IMR-90 (cell line): ENCODE data around the gene ZNF593. TPM values are rescaled to one million over a fixed set of nuclear protein-coding genes. Genes with fewer than 3 reads are reported as not detected.

ENCODE experiments used
- ATAC-seq: fragments of 200-7000 bp; cut with Tn5 transposase; 2 replicates; pipeline ENCODE4 v1.9.1; 2020; ENCODE audit warnings: low read depth, mild to moderate bottlenecking, moderate library complexity
- BruUV-seq: library from RNA; stranded (reverse); fragments of 400-500 nt; replicated peaks from 2 replicates; lab custom pipeline; 2021; lab: Mats Ljungman, UMichigan
- CTCF ChIA-PET: fragments of 300-600 bp; formaldehyde crosslinking; extraction: SDS; loops from one replicate; lab custom pipeline; 2021; ENCODE audit warnings: antibody characterized with exemption; lab: Yijun Ruan, JAX
- POLR2A ChIA-PET: fragments of 300-600 bp; sonication (Branson Sonifier 250); formaldehyde crosslinking; loops from one replicate; lab custom pipeline; 2022; ENCODE audit warnings: antibody characterized with exemption; ENCODE audit not compliant: unreplicated experiment; lab: Charles Lee
- DNase-seq: peaks from one replicate; pipeline ENCODE4 v3.0.0; 2013
- H2AFZ ChIP-seq: replicated peaks from 2 replicates; pipeline ENCODE3; 2013; ENCODE audit warnings: low read length, mild to moderate bottlenecking; ENCODE audit not compliant: poor library complexity
- H2AK5ac ChIP-seq: 2 replicates; pipeline ENCODE4 v1.6.1; 2013; ENCODE audit warnings: low read depth, low read length, inconsistent platforms
- H2AK9ac ChIP-seq: replicated peaks from 2 replicates; pipeline ENCODE3; 2013; ENCODE audit warnings: mild to moderate bottlenecking, low read depth, low read length, moderate library complexity; ENCODE audit not compliant: poor library complexity
- H2BK120ac ChIP-seq: 2 replicates; pipeline ENCODE4 v1.6.1; 2013; ENCODE audit warnings: low read depth, low read length, inconsistent platforms
- H2BK15ac ChIP-seq: 3 replicates; pipeline ENCODE4 v1.6.1; 2013; ENCODE audit warnings: low read depth, low read length, inconsistent platforms
- H2BK20ac ChIP-seq: 2 replicates; pipeline ENCODE4 v1.6.1; 2013; ENCODE audit warnings: low read depth, mild to moderate bottlenecking, inconsistent platforms, low read length, moderate library complexity
- H2BK5ac ChIP-seq: 2 replicates; pipeline ENCODE4 v1.6.1; 2013; ENCODE audit warnings: mild to moderate bottlenecking, low read depth, low read length, inconsistent platforms; ENCODE audit not compliant: poor library complexity, severe bottlenecking
- H3K14ac ChIP-seq: replicated peaks from 2 replicates; pipeline ENCODE4 v1.6.1; 2013; ENCODE audit warnings: low read depth, low read length, inconsistent platforms
- H3K18ac ChIP-seq: 2 replicates; pipeline ENCODE4 v1.6.1; 2013; ENCODE audit warnings: low read depth, low read length, control low read depth
- H3K23ac ChIP-seq: 2 replicates; pipeline ENCODE4 v1.6.1; 2013; ENCODE audit warnings: low read depth, low read length, inconsistent platforms
- H3K27ac ChIP-seq: 2 replicates; pipeline ENCODE4 v1.5.1; 2013; ENCODE audit warnings: mild to moderate bottlenecking, control low read depth, low read length; ENCODE audit not compliant: insufficient read depth
- H3K27me3 ChIP-seq: 2 replicates; pipeline ENCODE4 v1.6.1; 2013; ENCODE audit warnings: low read length; ENCODE audit not compliant: control insufficient read depth, insufficient read depth
- H3K36me3 ChIP-seq: 2 replicates; pipeline ENCODE4 v1.6.1; 2013; ENCODE audit warnings: low read length, mixed read lengths; ENCODE audit not compliant: control insufficient read depth, insufficient read depth
- H3K4ac ChIP-seq: 2 replicates; pipeline ENCODE4 v1.6.1; 2013; ENCODE audit warnings: low read depth, low read length, inconsistent platforms
- H3K4me1 ChIP-seq: 2 replicates; pipeline ENCODE4 v1.6.1; 2013; ENCODE audit warnings: low read length, mixed read lengths; ENCODE audit not compliant: control insufficient read depth, insufficient read depth
- H3K4me2 ChIP-seq: 2 replicates; pipeline ENCODE4 v1.6.1; 2013; ENCODE audit warnings: low read depth, mild to moderate bottlenecking, control low read depth, low read length, moderate library complexity
- H3K4me3 ChIP-seq: 2 replicates; pipeline ENCODE4 v1.5.1; 2013; ENCODE audit warnings: low read depth, mild to moderate bottlenecking, control low read depth, low read length, moderate library complexity; ENCODE audit not compliant: insufficient read depth
- H3K56ac ChIP-seq: 2 replicates; pipeline ENCODE4 v1.6.1; 2013; ENCODE audit warnings: low read length, inconsistent platforms; ENCODE audit not compliant: insufficient read depth; ENCODE audit errors: extremely low read depth
- H3K79me1 ChIP-seq, 2 experiments: 2 replicates each; pipeline ENCODE4 v1.6.1; 2013; ENCODE audit warnings: low read length in 2 of 2, inconsistent platforms in 1 of 2, low read depth in 1 of 2
- H3K9ac ChIP-seq: 2 replicates; pipeline ENCODE4 v1.6.1; 2013; ENCODE audit warnings: low read depth, low read length, control low read depth
- H3K9me1 ChIP-seq: 2 replicates; pipeline ENCODE4 v1.6.1; 2013; ENCODE audit warnings: low read length, inconsistent platforms; ENCODE audit not compliant: insufficient read depth
- H3K9me3 ChIP-seq: 2 replicates; pipeline ENCODE4 v1.6.1; 2013; ENCODE audit warnings: low read length; ENCODE audit not compliant: control insufficient read depth, insufficient read depth
- H4K20me1 ChIP-seq: 2 replicates; pipeline ENCODE4 v1.6.1; 2013; ENCODE audit warnings: low read length, inconsistent platforms; ENCODE audit not compliant: insufficient read depth
- H4K5ac ChIP-seq: 2 replicates; pipeline ENCODE4 v1.6.1; 2013; ENCODE audit warnings: mild to moderate bottlenecking, low read depth, low read length, control low read depth
- H4K8ac ChIP-seq, 2 experiments: 2 replicates each; pipeline ENCODE4 v1.6.1; 2013; ENCODE audit warnings: low read depth in 2 of 2, low read length in 2 of 2, control low read depth in 1 of 2, inconsistent platforms in 1 of 2
- H4K91ac ChIP-seq: 2 replicates; pipeline ENCODE4 v1.6.1; 2013; ENCODE audit warnings: low read depth, low read length, inconsistent platforms; ENCODE audit not compliant: insufficient read depth
- ELK1 ChIP-seq: fragments of 150-350 bp; IDR thresholded peaks from 2 replicates; pipeline ENCODE4 v1.6.1; 2016; ENCODE audit warnings: low read depth, mild to moderate bottlenecking, low read length, moderate library complexity, borderline replicate concordance
- NFE2L2 ChIP-seq: fragments of 150-350 bp; IDR thresholded peaks from 2 replicates; pipeline ENCODE4 v1.6.1; 2016; ENCODE audit warnings: low read depth, mild to moderate bottlenecking, low read length
- RAD21 ChIP-seq: IDR thresholded peaks from 2 replicates; pipeline ENCODE4 v1.6.1; 2012; ENCODE audit warnings: low read length, improper control_type of control experiment
- SMC3 ChIP-seq: fragments of 150-350 bp; IDR thresholded peaks from 2 replicates; pipeline ENCODE4 v1.6.1; 2016; ENCODE audit warnings: low read depth, mild to moderate bottlenecking, antibody characterized with exemption, low read length, moderate library complexity
- WGBS, 2 experiments: methylation state at CpG; one replicate each; pipeline versions ENCODE4 v1.1.5 to v1.1.7; 2013; ENCODE audit warnings: missing lambda C conversion rate in 2 of 2; ENCODE audit not compliant: insufficient read length in 1 of 2; ENCODE audit errors: extremely low coverage in 2 of 2; 5-methylcytosine and 5-hydroxymethylcytosine counted together
- dilution Hi-C: fragments of 300-500 bp; cut with HindIII; formaldehyde crosslinking; loops from one replicate; pipeline ENCODE4 v1.14.3; 2018; ENCODE audit warnings: low sequenced_read_pairs; ENCODE audit not compliant: unreplicated experiment
- in situ Hi-C: fragments of 300-500 bp; cut with MboI; formaldehyde crosslinking; loops from 3 replicates; pipeline ENCODE4 v1.14.3; 2019; ENCODE audit warnings: low sequenced_read_pairs, inconsistent platforms, mixed read lengths
- intact Hi-C: fragments of 100-400 bp; cut with micrococcal nuclease; formaldehyde crosslinking; loops from 2 replicates; pipeline ENCODE4 v1.10.0; 2022
- polyA plus RNA-seq, 3 experiments: library from polyadenylated mRNA; depleted of rRNA; stranded (reverse); fragments of >200 nt; gene quantifications; 2 replicates each; pipeline ENCODE4 v1.2.3, GENCODE V29; 2012; ENCODE audit warnings: low replicate concordance in 1 of 3
- total RNA-seq: library from RNA; depleted of rRNA; stranded (reverse); fragments of >200 nt; gene quantifications from 2 replicates; pipeline ENCODE4 v1.2.3, GENCODE V29; 2012

The ZNF593 gene
- total and polyA plus RNA-seq, 2 of the 4 experiments (the other 2 are of a cell fraction), result 22.2 to 57.7 TPM

- WGBS, 2 experiments, result no CpG with 5 or more reads among the region's 9 CpGs
Measured at GRCh38 chr1:26126321-26127084, 43.2 kb upstream of the ZNF593 start.

More at GRCh38 chr1:26126321-26127084, 43.2 kb upstream of the ZNF593 start:
- no peak overlapping the region for H4K5ac ChIP-seq
- no peak overlapping the region for H2BK20ac ChIP-seq
- no peaks in the 10 kb centered on the region; a peak in 1 of 4 replicates for H3K79me1 ChIP-seq
- dilution Hi-C loops, result no loop called here
- H3K4me1 ChIP-seq, result 0 out of 2 replicates have a peak, but pooled peaks cover 1% of the 10 kb centered on the region
- no peak overlapping the region for H3K4ac ChIP-seq
- no peaks in the 10 kb centered on the region for H3K9me1 ChIP-seq
- H2BK15ac ChIP-seq, result no peak overlapping the region
- H3K9me3 ChIP-seq, result no peaks in the 10 kb centered on the region
- H4K20me1 ChIP-seq, result no peaks in the 10 kb centered on the region
- POLR2A ChIA-PET, result no interaction called here
- TF ChIP-seq RAD21, result no peak
- no peak for TF ChIP-seq NFE2L2
- TF ChIP-seq ELK1, result no peak
- no peak for TF ChIP-seq SMC3
- H2BK5ac ChIP-seq, result no peak overlapping the region
- peak; percentile 26 for DNase-seq
- no peak overlapping the region for H3K56ac ChIP-seq
- in situ Hi-C loops, result no loop called here
- no peak overlapping the region for H2AK9ac ChIP-seq
- no peak overlapping the region for H2AK5ac ChIP-seq
- H2BK120ac ChIP-seq, result no peak overlapping the region
- no peak overlapping the region for H3K9ac ChIP-seq
- no TSS peak for BruUV-seq
- H3K18ac ChIP-seq, result no peak overlapping the region
- no peak overlapping the region for H3K14ac ChIP-seq
- H3K36me3 ChIP-seq, result peaks cover 4% of the 10 kb centered on the region; the same call in 1 of the 2 replicates
- CTCF ChIA-PET, result interaction anchor here (0.7 to 1.3 kb wide), 2 partner anchors 19 to 25 kb away, joined by 7 to 8 read pairs; no protein-coding TSS in a partner anchor
- H3K23ac ChIP-seq, result no peak overlapping the region
- no peak overlapping the region for H3K4me3 ChIP-seq
- H4K91ac ChIP-seq, result no peak overlapping the region
- no peak overlapping the region for H3K27ac ChIP-seq
- peaks cover 11% of the 10 kb centered on the region for H3K27me3 ChIP-seq
- H2AFZ ChIP-seq, result no peak overlapping the region
- no peak overlapping the region for H4K8ac ChIP-seq
- intact Hi-C loops, result no loop called here
- ATAC-seq, result no peak
- H3K4me2 ChIP-seq, result no peak overlapping the region
